IPS-18c (cell line): ENCODE measurements around the gene PRPS2.

Experiments
- H3K4me3 ChIP-seq: 2 replicates; pipeline ENCODE4 v1.7.0; 2013; ENCODE audit warnings: low read depth, mild to moderate bottlenecking, low read length, moderate library complexity; ENCODE audit not compliant: insufficient read depth
- H3K9me3 ChIP-seq: one replicate; pipeline ENCODE4 v1.6.1; 2013; ENCODE audit warnings: mild to moderate bottlenecking, low read length, moderate library complexity; ENCODE audit not compliant: control insufficient read depth, insufficient read depth

Gene PRPS2

DNA sequence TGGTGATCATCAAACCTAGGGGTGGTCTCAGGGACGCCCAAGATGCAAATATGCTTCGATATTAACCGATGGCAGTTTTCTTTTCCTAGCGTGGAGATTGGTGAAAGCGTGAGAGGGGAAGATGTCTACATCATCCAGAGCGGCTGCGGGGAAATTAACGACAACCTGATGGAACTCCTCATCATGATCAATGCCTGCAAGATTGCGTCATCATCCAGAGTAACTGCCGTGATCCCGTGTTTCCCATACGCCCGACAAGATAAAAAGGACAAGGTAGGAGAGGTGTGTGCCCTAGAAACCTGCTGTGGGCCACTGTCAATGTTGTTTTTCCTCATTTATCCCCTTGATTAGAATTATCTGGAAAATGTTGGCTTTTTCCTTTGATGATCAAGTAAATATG is 7.9 kb downstream of the PRPS2 start:
- Histone ChIP-seq H3K9me3 (no peaks in the 10 kb centered on the region), H3K4me3 (no peak overlapping the region)

DNA sequence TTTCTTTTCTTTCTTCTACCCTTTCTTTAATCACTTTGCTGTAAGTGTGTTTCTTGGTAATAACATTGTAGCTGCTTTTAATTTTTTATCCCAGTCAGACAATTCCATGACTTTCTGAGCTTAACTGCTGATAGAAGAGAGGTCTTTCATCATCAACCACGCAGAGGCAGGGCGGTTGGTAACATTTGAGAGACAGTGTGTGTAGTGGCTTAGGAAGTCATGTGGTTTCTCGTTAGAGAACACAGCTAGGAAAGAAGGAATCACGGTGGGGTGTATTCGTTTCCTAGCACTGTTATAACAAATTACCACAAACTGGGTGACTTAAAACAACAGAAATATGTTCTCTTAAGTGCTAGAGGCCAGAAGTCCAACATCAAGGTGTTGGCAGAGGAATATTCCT is 11.5 kb downstream of the PRPS2 start:
- Histone ChIP-seq H3K4me3 (no peak overlapping the region), H3K9me3 (no peaks in the 10 kb centered on the region)

DNA sequence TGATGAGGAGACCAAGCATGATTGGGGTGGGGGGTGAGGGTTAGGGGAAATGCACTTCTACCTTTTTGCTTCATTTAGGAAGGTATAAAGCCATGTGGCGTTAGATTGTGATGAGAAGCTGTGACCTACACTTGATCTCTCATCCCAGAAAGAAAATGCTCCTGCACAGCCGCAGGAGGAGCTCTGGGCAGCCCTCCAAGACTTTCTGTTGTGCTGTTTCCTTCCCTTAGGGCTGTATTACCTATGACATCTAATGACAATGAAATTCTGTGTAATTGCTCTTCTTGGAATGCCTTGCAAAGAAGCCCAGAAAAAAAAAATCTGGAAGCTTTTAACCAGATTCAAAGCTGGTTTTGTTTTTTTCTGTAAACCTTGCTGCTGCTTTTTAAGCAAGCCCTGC is 13.4 kb downstream of the PRPS2 start:
- Histone ChIP-seq H3K9me3 (no peaks in the 10 kb centered on the region), H3K4me3 (no peak overlapping the region)

DNA sequence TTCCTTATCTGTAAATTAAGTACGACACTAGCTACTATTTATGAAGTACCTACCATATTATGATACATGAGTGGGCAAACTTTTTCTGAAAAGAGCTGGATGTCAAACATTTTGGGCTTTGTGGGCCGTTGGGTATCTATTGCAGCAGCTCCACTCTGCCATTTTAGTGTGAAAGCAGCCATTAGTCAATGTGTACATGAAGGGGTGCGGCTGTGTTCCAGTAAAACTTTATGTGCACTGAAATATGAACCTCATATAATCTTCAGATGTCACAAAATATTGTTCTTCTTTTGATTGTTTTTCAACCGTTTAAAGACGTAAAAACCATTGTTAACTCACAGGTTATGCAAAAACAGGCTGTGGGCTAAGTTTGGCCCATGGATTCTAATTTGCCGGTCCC is 14.1 kb downstream of the PRPS2 start:
- no peak overlapping the region for H3K4me3 ChIP-seq
- H3K9me3 ChIP-seq: no peaks in the 10 kb centered on the region

DNA sequence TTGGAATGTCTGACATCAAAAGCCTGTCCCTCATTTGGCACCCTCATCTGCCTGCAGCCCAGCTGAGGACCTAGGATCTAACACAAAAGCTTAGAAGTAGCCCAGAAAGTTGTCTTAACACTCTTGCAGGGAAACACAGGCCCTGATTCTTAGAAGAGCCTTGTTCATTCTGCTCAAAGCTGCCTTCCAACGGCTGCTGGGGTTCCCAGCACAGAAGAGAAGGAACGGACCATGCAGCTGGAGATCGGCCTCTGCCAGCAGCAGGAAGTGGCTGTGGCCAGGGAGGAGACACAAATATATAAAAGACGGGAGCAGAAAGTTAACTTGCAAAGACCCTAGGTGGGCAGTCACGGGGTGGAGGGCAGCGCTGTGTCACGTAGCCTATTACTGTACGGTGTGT is 20.4 kb downstream of the PRPS2 start:
- Histone ChIP-seq H3K4me3 (no peak overlapping the region), H3K9me3 (no peaks in the 10 kb centered on the region)

DNA sequence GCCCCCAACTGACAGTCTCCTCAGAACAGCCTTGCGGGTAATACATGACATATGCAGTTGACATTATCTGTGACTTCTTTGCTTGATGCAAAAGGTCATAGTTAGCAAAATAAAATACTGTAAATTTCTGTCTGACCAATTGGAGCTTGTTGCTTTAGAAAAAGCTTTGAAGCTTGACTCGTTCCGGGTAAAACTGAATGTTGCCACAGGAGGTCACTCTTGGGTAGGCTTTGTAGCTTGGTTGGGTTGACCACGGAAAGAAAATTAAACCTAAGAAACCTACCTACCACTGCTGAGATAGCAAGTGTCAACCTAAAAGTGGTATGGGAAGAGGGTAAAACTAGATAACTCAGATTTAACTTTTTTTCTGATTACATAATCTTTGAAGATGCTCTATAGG is 23.2 kb downstream of the PRPS2 start:
- no peaks in the 10 kb centered on the region for H3K9me3 ChIP-seq
- H3K4me3 ChIP-seq: no peak overlapping the region

DNA sequence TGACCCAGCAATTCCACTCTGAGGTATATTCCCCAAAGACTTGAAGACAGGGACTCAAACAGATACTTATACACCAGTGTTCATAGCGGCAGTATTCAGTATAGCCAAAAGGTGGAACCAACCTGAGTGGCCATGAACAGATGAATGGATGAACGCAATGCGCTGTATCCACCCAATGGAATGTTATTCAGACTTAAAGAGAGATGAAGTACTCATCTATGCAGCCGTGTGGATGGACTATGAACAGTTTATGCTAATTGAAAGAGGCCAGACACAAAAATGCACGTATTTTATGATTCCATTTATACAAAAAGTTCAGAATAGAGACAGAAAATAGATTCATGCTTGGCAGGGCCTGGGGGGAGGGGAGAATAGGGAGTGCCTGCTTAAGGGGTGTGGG is 26.3 kb downstream of the PRPS2 start:
- H3K4me3 ChIP-seq: no peak overlapping the region
- no peaks in the 10 kb centered on the region for H3K9me3 ChIP-seq

DNA sequence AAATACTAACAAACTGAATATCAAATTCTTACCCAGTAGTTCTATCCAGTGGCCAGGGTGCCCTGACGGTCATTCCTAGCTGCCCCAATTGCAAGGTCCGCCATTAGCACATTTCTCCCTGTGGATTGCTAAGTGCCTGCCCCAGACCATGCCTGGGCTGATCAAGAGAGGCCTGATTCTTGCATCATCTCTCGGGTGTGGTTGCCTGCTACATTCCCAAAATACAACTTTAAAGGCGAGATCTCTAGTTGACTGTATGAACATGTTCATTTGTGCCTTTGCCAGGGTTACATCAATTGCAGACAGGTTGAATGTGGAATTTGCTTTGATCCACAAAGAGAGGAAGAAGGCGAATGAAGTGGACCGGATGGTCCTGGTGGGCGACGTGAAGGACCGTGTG is 28.0 kb downstream of the PRPS2 start:
- Histone ChIP-seq H3K9me3 (no peaks in the 10 kb centered on the region), H3K4me3 (no peak overlapping the region)

DNA sequence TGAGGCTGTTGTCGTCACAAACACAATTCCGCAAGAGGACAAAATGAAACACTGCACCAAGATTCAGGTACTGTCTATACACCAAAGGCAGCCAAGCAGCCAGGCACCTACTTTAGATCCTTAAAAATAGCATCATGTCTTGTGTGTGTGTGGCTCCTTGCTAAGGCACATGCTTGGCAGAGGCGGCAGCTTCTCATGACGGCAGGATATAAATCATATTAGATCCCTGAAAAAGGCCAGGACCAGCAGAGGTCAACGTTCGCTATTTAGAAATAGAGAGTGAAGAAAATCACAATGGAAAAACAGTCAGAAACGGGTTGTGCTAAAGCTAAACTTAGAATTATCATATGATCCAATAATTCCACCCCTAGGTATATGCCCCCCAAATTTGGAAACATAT is 29.5 kb downstream of the PRPS2 start:
- H3K4me3 ChIP-seq: no peak overlapping the region
- H3K9me3 ChIP-seq: no peaks in the 10 kb centered on the region

DNA sequence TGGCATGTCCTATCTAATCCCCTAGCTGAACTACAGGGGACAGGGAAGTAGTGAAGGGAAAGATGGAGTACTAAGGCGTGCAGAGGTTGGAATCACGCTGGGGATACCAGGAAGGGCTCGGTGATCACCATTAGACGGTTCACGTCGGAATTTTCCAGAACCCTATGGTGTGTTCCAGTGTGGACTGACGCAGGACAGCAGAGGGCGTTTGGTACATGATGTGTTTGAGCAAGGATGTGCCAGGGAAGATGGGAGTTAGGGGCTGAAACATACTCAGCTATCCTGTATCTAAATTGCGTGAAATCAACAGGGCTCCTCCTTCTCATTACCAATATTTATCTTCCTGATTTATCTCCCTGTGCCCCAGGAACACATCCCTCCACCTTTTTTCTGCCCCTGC is 33.7 kb downstream of the PRPS2 start:
- H3K4me3 ChIP-seq: no peak overlapping the region
- H3K9me3 ChIP-seq: peaks cover 2% of the 10 kb centered on the region

DNA sequence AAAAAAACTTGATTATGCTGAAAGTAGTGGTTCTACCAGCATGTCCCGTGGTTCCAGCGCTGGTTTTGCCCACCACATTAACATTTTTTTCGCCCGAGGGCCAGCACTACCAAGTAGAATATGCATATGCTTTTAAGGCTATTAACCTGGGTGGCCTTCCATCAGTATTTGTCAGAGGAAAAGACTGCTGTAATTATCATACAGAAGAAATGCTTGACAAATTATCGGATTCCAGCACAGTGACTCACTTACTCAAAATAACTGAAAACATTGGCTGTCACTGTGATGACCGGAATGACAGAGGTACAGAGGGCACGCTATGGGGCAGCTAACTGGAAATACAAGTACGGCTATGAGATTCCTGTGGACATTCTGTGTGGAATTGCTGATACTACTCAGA is 34.6 kb downstream of the PRPS2 start:
- Histone ChIP-seq H3K4me3 (no peak overlapping the region), H3K9me3 (peaks cover 4% of the 10 kb centered on the region)

DNA sequence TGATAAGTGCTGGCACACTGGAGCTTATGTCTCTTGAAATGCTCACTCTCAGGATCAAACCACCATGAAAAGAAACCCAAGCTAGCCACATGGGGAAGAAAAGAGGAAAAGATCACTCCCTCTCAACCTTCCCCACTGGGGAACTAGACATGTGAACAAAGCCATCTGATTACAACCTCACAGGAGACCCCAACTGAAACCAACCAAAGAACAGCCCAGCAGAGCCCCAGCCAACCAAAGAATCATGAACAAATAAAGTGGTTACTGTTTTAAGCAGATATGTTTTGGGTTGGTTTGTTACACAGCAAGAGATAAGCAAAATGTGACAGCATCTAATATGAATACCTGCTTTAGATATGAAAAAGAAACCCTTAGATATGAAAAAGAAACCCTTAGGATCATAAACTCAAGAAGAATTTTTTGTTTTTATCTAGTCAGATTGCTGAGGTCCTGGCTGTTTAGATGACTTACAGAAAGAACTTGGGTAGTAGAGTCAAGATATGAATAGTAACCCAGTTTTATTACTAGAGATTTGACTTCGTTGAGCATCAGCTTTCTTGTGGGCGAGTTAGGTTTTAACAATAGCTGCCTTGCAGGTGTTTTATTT is 52.0 kb downstream of the PRPS2 start:
- Histone ChIP-seq H3K4me3 (no peak overlapping the region), H3K9me3 (peaks cover 4% of the 10 kb centered on the region)

DNA sequence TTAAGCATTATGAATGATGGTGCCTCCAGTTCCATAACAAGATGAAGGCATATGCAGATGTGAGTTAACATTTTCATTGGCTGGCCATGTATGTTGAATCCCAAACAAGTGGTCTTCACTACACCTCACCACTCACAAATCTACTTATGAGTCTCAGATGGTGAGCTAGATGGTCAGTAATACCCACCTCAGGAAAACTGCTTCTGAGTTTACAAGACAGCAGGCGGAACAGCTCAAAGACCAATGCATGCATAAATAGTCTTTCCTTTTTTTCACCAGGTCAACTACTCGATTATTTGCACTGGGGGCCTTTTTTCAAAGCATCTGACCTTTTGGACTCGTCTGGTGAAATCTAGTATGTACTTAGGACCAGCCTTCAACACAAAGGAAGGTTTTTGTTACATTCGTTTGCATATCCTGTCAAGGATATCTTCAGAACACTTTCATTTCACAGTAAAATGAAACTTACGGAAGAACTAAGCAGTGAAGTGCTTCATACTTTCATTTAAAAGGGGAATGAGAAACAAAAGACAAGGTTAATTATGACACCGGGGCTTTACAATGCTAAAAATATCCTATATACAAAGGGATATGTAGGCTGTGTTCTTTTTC is 52.6 kb downstream of the PRPS2 start:
- no peak overlapping the region for H3K4me3 ChIP-seq
- peaks cover 4% of the 10 kb centered on the region for H3K9me3 ChIP-seq

DNA sequence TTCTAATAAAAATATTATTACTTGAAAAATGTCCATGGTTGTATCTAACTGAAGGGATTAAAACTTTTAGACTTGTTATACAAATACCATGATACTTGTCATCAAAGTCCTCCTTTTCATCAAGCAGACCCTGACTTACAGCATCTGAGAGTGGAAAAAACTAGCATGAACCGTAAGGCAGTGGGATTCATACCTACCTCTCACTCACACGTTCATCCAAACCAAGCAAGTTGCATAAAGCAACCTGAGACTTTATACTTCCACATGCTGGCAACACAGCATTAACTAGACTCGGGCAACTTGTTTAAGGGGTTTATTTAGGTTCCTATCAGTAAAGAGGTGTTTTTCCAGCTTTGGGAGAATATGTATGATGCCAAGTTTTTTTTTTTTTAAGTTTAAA is 53.1 kb downstream of the PRPS2 start:
- Histone ChIP-seq H3K4me3 (no peak overlapping the region), H3K9me3 (peaks cover 4% of the 10 kb centered on the region)

DNA sequence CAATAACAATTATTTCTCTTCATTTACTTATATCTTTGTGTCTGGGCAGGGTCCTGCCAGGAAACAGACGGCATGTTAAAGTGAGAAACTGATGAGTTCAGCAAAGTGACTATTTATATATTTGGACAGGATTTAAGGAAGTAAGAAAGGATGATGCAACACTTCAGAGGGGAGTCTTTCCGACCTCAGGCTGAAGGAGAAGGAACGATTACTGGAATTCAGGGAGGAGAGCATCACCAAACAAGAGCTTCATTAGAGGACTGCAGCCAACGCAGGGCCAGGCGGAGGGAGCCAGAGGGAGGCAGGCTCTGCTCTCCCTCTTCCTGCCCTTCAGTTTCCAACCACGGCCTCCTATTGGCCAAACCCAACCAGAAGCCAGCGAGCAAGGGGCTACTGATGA is 74.1 kb downstream of the PRPS2 start:
- Histone ChIP-seq H3K4me3 (no peak overlapping the region), H3K9me3 (peaks cover 3% of the 10 kb centered on the region)

DNA sequence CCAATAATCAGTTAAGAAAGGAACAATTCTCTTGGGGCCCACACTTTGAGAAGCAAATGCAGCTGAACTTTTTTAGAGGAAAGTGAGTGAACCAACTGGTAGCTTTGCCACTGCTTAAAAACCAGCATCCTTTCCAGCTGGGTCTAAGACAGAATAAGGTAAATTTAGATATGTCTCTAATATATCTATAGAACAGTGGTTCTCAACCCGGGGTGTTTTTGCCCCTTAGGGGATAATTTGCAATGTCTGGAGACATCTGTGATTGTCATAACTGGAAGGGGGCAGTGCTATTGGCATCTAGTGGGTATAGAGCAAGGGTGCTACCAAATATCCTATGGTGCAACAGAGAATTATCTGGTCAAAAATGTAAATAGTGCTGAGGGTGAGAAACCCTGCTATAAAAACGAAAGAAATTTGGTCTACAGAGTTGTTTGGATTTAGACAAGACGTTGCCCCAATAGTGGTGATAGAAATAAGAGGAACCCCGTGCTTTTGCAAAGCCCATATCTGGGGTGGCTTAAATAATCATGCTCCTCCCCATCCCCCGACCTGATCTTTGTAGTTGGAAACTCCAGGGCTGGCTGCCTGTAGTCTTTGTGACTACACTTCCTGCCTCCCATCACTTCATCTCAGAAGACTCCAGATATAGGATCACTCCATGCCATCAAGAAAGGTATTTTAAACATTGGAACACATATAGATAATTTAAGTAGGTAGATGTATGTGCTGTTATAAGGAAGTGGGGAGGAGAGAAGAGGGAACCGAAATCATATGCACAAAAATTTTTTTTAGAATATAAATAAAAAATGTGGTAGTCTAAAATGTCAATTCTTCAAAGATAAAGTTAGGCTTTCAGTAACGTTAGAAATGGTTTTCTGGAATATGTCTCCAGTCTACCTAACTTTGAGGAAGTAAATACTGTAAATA is 75.5 kb downstream of the PRPS2 start, which contains the start of gene TLR7:
TLR7 (plus strand) TSS at position 622 of the 927 bp plus-strand sequence. CDS start 507 bp downstream, outside the sequence.
- peaks cover 5% of the 10 kb centered on the region for H3K9me3 ChIP-seq
- H3K4me3 ChIP-seq: no peak within 1 kb of the TSS

DNA sequence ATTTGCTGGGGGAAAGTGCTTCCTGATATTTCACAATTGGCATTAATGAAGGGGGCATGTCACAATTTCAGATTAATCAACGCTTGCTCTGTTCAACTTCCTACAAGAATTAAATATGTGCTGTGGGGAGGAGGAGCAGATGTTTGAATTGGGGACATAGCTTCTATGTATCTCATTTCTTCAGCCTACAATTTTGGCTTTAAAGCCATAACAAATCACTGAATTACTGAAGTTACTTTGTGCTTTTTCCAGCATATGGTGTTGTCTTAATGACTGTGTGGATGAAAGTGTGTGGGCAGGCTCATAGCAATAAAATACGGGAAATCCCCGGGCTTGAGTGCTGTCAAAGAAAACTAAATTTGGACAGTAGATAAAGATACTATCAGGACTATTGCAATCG is 76.5 kb downstream of the PRPS2 start:
- peaks cover 5% of the 10 kb centered on the region for H3K9me3 ChIP-seq
- no peak overlapping the region for H3K4me3 ChIP-seq

DNA sequence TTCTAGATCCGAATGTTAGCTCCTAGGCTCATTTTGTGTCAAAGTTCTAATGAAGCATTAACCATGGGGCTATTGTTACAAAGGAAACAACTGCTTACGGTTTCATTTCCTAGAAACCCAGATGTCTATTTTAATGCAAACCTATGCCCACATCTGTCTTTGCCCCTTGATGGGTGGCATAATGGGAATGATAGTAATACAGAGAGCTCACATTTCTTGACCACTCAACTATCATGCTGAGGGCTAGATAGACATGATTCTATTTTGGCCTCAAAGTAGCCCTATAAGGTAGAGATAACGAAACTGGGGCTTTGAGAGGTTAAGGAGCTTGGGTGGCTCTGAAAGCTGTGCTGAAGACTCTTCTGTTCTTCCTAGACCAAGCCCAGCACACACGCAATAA is 77.5 kb downstream of the PRPS2 start:
- Histone ChIP-seq H3K4me3 (no peak overlapping the region), H3K9me3 (peaks cover 5% of the 10 kb centered on the region)
